Measurements from ENCODE around the gene PALD1.

DNA sequence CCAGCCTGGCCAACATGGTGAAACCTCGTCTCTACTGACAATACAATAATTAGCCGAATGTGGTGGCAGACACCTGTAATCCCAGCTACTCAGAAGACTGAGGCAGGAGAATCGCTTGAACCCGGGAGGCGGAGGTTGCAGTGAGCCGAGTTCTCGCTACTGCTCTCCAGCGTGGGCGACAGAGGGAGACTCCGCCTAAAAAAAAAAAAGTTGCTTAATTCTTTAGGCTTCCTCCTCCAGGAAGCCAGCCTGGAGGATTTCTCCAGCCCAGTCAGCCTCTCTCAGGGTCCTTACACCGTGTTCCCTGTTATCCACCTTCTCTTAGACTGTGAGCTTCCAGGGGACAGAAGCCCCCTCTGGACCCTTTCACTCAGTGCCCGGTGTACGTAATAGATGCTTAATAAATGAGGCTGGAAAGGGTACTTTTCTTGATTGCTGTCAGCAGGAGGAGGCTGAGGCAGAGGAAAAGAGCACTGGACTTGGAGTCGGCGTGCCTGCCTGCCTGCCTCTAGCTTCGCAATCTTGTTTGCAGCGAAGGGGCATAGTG, 20.7 kb upstream of the PALD1 start:
- TF ChIP-seq CTCF (IDR thresholded peaks at IDR 0.05) (no peak), POLR2A (IDR thresholded peaks at IDR 0.05) (no peak), POLR2AphosphoS5 (IDR thresholded peaks at IDR 0.05; ENCODE audit: insufficient read depth in 1 of 2, low read depth in 1 of 2) (no peak)
